ELF-1 (cell line): Measurements from ENCODE around the gene SCN4A.
"Not testable (repeated sequence)": the region's sequence is repeated elsewhere in the genome, so short reads cannot be mapped to it uniquely, and the experiment has no call there.

Experiments used
- DNase-seq: peaks from one replicate; pipeline ENCODE4 v3.0.0-alpha.2; 2016; ENCODE audit warnings: low read depth, low spot score

SCN4A gene

GRCh38 chr17:63934183-63935112, 38.3 kb downstream of the SCN4A start:
- no peak for DNase-seq

- no peak for DNase-seq
These were observed 39.1 kb downstream of the SCN4A start for GRCh38 chr17:63933598-63933997.

- DNase-seq = no peak
These were observed 40.0 kb downstream of the SCN4A start for GRCh38 chr17:63932721-63933120.

GRCh38 chr17:63931981-63932561, 40.6 kb downstream of the SCN4A start, which contains the start of gene CD79B:
TSS of gene CD79B (minus strand) at chr17:63932331. CDS start at chr17:63932261, 70 bp downstream.
- no peak for DNase-seq

- peak; percentile 66 for DNase-seq
These were observed 41.7 kb downstream of the SCN4A start for GRCh38 chr17:63930951-63931575.

GRCh38 chr17:63929860-63930766, 42.6 kb downstream of the SCN4A start:
- DNase-seq = no peak

- DNase-seq = no peak
These were observed 43.6 kb downstream of the SCN4A start for GRCh38 chr17:63928966-63929695.

- no peak for DNase-seq
These were observed 44.5 kb downstream of the SCN4A start for GRCh38 chr17:63928172-63928666.

- DNase-seq = no peak
These were observed 45.1 kb downstream of the SCN4A start for GRCh38 chr17:63927464-63928171.

GRCh38 chr17:63926164-63926563, 46.6 kb downstream of the SCN4A start:
- no peak for DNase-seq

GRCh38 chr17:63925615-63926014, 47.1 kb downstream of the SCN4A start:
- DNase-seq = no peak

- DNase-seq = not testable (repeated sequence)
These were observed 50.3 kb downstream of the SCN4A start for GRCh38 chr17:63922402-63922801.

GRCh38 chr17:63920779-63921178, 51.9 kb downstream of the SCN4A start:
- DNase-seq = not testable (repeated sequence)

- DNase-seq = not testable (repeated sequence)
These were observed 52.7 kb downstream of the SCN4A start for GRCh38 chr17:63920050-63920449.

- DNase-seq = peak; percentile 85
These were observed 53.4 kb downstream of the SCN4A start for GRCh38 chr17:63919311-63919723.

GRCh38 chr17:63918789-63919305, 53.9 kb downstream of the SCN4A start, which contains the start of gene GH1:
TSS of gene GH1 (minus strand) at chr17:63918839. CDS start at chr17:63918776, 63 bp downstream.
- not testable (repeated sequence) for DNase-seq

GRCh38 chr17:63918305-63918704, 54.4 kb downstream of the SCN4A start:
- DNase-seq = peak; percentile 83

GRCh38 chr17:63917646-63918045, 55.1 kb downstream of the SCN4A start:
- no peak for DNase-seq

GRCh38 chr17:63917206-63917605, 55.5 kb downstream of the SCN4A start:
- DNase-seq = not testable (repeated sequence)
